Measurements from ENCODE around the gene TEX22. TPM values are rescaled to one million over a fixed set of nuclear protein-coding genes. Genes with fewer than 3 reads are reported as not detected.

The TEX22 gene
- polyA plus RNA-seq, 3 donors = 1.2 to 3.9 (median 1.6) TPM

- DNase-seq (ENCODE audit: extremely low read depth in 1 of 11, low read depth in 9 of 11, low spot score in 4 of 11) = peak in 1 of 11 donors; percentile 17
Measured at GRCh38 chr14:105363847-105364708, 34.3 kb upstream of the TEX22 start.

- no peak for DNase-seq (ENCODE audit: extremely low read depth in 1 of 11, low read depth in 9 of 11, low spot score in 4 of 11)
Measured at GRCh38 chr14:105365101-105365500, 33.2 kb upstream of the TEX22 start.

GRCh38 chr14:105365681-105366080, 32.7 kb upstream of the TEX22 start:
- no peak for DNase-seq (ENCODE audit: extremely low read depth in 1 of 11, low read depth in 9 of 11, low spot score in 4 of 11)

- no peak for DNase-seq (ENCODE audit: extremely low read depth in 1 of 11, low read depth in 9 of 11, low spot score in 4 of 11)
Measured at GRCh38 chr14:105366386-105367074, 31.8 kb upstream of the TEX22 start.

- DNase-seq (ENCODE audit: extremely low read depth in 1 of 11, low read depth in 9 of 11, low spot score in 4 of 11) = no peak
Measured at GRCh38 chr14:105367116-105368031, 31.0 kb upstream of the TEX22 start.

GRCh38 chr14:105368032-105368417, 30.3 kb upstream of the TEX22 start:
- DNase-seq (ENCODE audit: extremely low read depth in 1 of 11, low read depth in 9 of 11, low spot score in 4 of 11) = no peak

- DNase-seq (ENCODE audit: extremely low read depth in 1 of 11, low read depth in 9 of 11, low spot score in 4 of 11) = no peak
Measured at GRCh38 chr14:105368426-105368825, 29.9 kb upstream of the TEX22 start.

GRCh38 chr14:105368910-105369652, 29.3 kb upstream of the TEX22 start:
- DNase-seq (ENCODE audit: extremely low read depth in 1 of 11, low read depth in 9 of 11, low spot score in 4 of 11) = no peak

GRCh38 chr14:105369653-105370040, 28.7 kb upstream of the TEX22 start:
- no peak for DNase-seq (ENCODE audit: extremely low read depth in 1 of 11, low read depth in 9 of 11, low spot score in 4 of 11)

GRCh38 chr14:105374389-105374788, 23.9 kb upstream of the TEX22 start:
- no peak for DNase-seq (ENCODE audit: extremely low read depth in 1 of 11, low read depth in 9 of 11, low spot score in 4 of 11)

GRCh38 chr14:105375635-105376057, 22.7 kb upstream of the TEX22 start:
- no peak for DNase-seq (ENCODE audit: extremely low read depth in 1 of 11, low read depth in 9 of 11, low spot score in 4 of 11)

- DNase-seq (ENCODE audit: extremely low read depth in 1 of 11, low read depth in 9 of 11, low spot score in 4 of 11) = no peak
Measured at GRCh38 chr14:105376521-105377440, 21.6 kb upstream of the TEX22 start.

GRCh38 chr14:105377555-105378182, 20.7 kb upstream of the TEX22 start:
- DNase-seq (ENCODE audit: extremely low read depth in 1 of 11, low read depth in 9 of 11, low spot score in 4 of 11) = no peak

- DNase-seq (ENCODE audit: extremely low read depth in 1 of 11, low read depth in 9 of 11, low spot score in 4 of 11) = no peak
Measured at GRCh38 chr14:105378199-105378598, 20.1 kb upstream of the TEX22 start.

GRCh38 chr14:105378873-105379685, 19.3 kb upstream of the TEX22 start:
- DNase-seq (ENCODE audit: extremely low read depth in 1 of 11, low read depth in 9 of 11, low spot score in 4 of 11) = no peak

- DNase-seq (ENCODE audit: extremely low read depth in 1 of 11, low read depth in 9 of 11, low spot score in 4 of 11) = no peak
Measured at GRCh38 chr14:105379946-105380345, 18.4 kb upstream of the TEX22 start.

- DNase-seq (ENCODE audit: extremely low read depth in 1 of 11, low read depth in 9 of 11, low spot score in 4 of 11) = no peak
Measured at GRCh38 chr14:105380756-105381155, 17.6 kb upstream of the TEX22 start.
